PC-9 (cell line): Measurements from ENCODE around the gene POU5F1. TPM values are rescaled to one million over a fixed set of nuclear protein-coding genes. Genes with fewer than 3 reads are reported as not detected.
A peak's percentile ranks its signal among the peaks of the same experiment; 100 is the strongest.
"Not testable (repeated sequence)": the region's sequence is repeated elsewhere in the genome, so short reads cannot be mapped to it uniquely, and the experiment has no call there.

Source experiments
- BruUV-seq: library from RNA; stranded (reverse); fragments of 400-500 nt; replicated peaks from 2 replicates; lab custom pipeline; 2021; lab: Mats Ljungman, UMichigan
- CTCF ChIA-PET: fragments of 300-600 bp; sonication (Branson Sonifier 250); formaldehyde crosslinking; loops from one replicate; lab custom pipeline; 2022; ENCODE audit warnings: antibody characterized with exemption; lab: Charles Lee
- POLR2A ChIA-PET: fragments of 300-600 bp; sonication (Branson Sonifier 250); formaldehyde crosslinking; loops from one replicate; lab custom pipeline; 2022; ENCODE audit warnings: antibody characterized with exemption; ENCODE audit not compliant: unreplicated experiment; lab: Charles Lee
- DNase-seq, 2 experiments: peaks; one replicate each; pipeline versions ENCODE4 v3.0.0 to v3.0.0-alpha.2; 2015 to 2022; ENCODE audit warnings: mixed read lengths in 1 of 2
- H2AFZ ChIP-seq: fragments of 200-600 bp; sonication (generic); 2 replicates; pipeline ENCODE4 v1.8.1; 2017; ENCODE audit warnings: antibody characterized with exemption
- H3F3A ChIP-seq: fragments of 200-600 bp; sonication (generic); 2 replicates; pipeline ENCODE4 v1.8.1; 2017; ENCODE audit warnings: antibody characterized with exemption, mild to moderate bottlenecking, low read depth; ENCODE audit not compliant: insufficient read depth
- H3K27ac ChIP-seq: fragments of 200-600 bp; sonication (generic); 2 replicates; pipeline ENCODE4 v1.6.1; 2016; ENCODE audit warnings: mixed run types
- H3K27me3 ChIP-seq: fragments of 200-600 bp; sonication (generic); 2 replicates; pipeline ENCODE4 v1.6.1; 2016; ENCODE audit warnings: low read depth, mixed run types; ENCODE audit not compliant: insufficient read depth
- H3K36me3 ChIP-seq: fragments of 200-600 bp; sonication (generic); 2 replicates; pipeline ENCODE4 v1.6.1; 2016; ENCODE audit warnings: low read depth, mixed run types
- H3K4me1 ChIP-seq: fragments of 200-600 bp; sonication (generic); replicated peaks from 2 replicates; pipeline ENCODE4 v1.6.1; 2016; ENCODE audit warnings: mixed run types; ENCODE audit not compliant: insufficient read depth
- H3K4me2 ChIP-seq: fragments of 200-600 bp; sonication (generic); 2 replicates; pipeline ENCODE4 v1.6.1; 2017; ENCODE audit warnings: mixed run types
- H3K4me3 ChIP-seq: fragments of 200-600 bp; sonication (generic); 2 replicates; pipeline ENCODE4 v1.6.1; 2016; ENCODE audit warnings: mixed run types
- H3K79me2 ChIP-seq: fragments of 200-600 bp; sonication (generic); 2 replicates; pipeline ENCODE4 v1.6.1; 2017; ENCODE audit warnings: low read depth, mixed run types
- H3K9me2 ChIP-seq: fragments of 200-600 bp; sonication (generic); 2 replicates; pipeline ENCODE4 v1.8.1; 2017; ENCODE audit warnings: mild to moderate bottlenecking; ENCODE audit not compliant: insufficient read depth
- H3K9me3 ChIP-seq: fragments of 200-600 bp; sonication (generic); 2 replicates; pipeline ENCODE4 v1.8.1; 2016; ENCODE audit warnings: low read depth; ENCODE audit not compliant: insufficient read depth
- H4K20me1 ChIP-seq: fragments of 200-600 bp; sonication (generic); 2 replicates; pipeline ENCODE4 v1.8.1; 2017; ENCODE audit not compliant: insufficient read depth
- CTCF ChIP-seq: fragments of 200-600 bp; sonication (generic); conservative IDR thresholded peaks from 2 replicates; pipeline ENCODE4 v1.6.1; 2017; ENCODE audit warnings: mixed run types, antibody characterized with exemption, mild to moderate bottlenecking, moderate library complexity
- EZH2 ChIP-seq: fragments of 200-600 bp; sonication (generic); IDR thresholded peaks from 2 replicates; pipeline ENCODE4 v1.8.0; 2017; ENCODE audit warnings: antibody characterized with exemption, low read depth
- intact Hi-C: fragments of 100-400 bp; cut with micrococcal nuclease; formaldehyde crosslinking; loops from one replicate; pipeline ENCODE4 v1.10.0; 2022; ENCODE audit not compliant: unreplicated experiment
- total RNA-seq: library from RNA; stranded (reverse); gene quantifications from 2 replicates; pipeline ENCODE4 v1.2.3, GENCODE V29; 2021

Gene POU5F1
- total RNA-seq, 1 experiment from 2014 or later: 1.4 TPM

GRCh38 chr6:31190488-31190887 lies 20.0 kb upstream of the POU5F1 start:
- intact Hi-C loops: loop anchor here (5.0 kb wide), 2 partner anchors 363 to 708 kb away; no protein-coding TSS in a partner anchor
- no peak overlapping the region for H3K4me2 ChIP-seq
- no TSS peak for BruUV-seq
- no peaks in the 10 kb centered on the region for H3K27me3 ChIP-seq
- peaks cover 16% of the 10 kb centered on the region; the same call in 1 of the 2 replicates for H3F3A ChIP-seq
- peaks cover 7% of the 10 kb centered on the region; the same call in 1 of the 2 replicates for H3K4me1 ChIP-seq
- H2AFZ ChIP-seq: no peak overlapping the region
- H3K9me2 ChIP-seq: no peaks in the 10 kb centered on the region
- no peaks in the 10 kb centered on the region for H3K36me3 ChIP-seq
- TF ChIP-seq EZH2 (no peak), CTCF (no peak)
- ChIA-PET POLR2A (no interaction called here), CTCF (no interaction called here)
- no peak overlapping the region for H3K27ac ChIP-seq
- DNase-seq: no peak
- no peaks in the 10 kb centered on the region for H3K9me3 ChIP-seq
- H3K79me2 ChIP-seq: no peaks in the 10 kb centered on the region
- no peak overlapping the region for H3K4me3 ChIP-seq
- no peaks in the 10 kb centered on the region for H4K20me1 ChIP-seq

- H3K9me3 ChIP-seq, BruUV-seq, H3K27ac ChIP-seq, H3K79me2 ChIP-seq, H3K4me2 ChIP-seq, intact Hi-C loops, H3K36me3 ChIP-seq, H4K20me1 ChIP-seq, H3K4me3 ChIP-seq, H3K9me2 ChIP-seq, CTCF ChIA-PET, H3K4me1 ChIP-seq, DNase-seq, H3K27me3 ChIP-seq, H2AFZ ChIP-seq: not testable (repeated sequence)
- POLR2A ChIA-PET: interaction anchor here (0.6 kb wide), 1 partner anchor 73 kb away, joined by 4 read pairs; no protein-coding TSS in a partner anchor
- H3F3A ChIP-seq: peaks cover 16% of the 10 kb centered on the region; the same call in 1 of the 2 replicates
Measured at GRCh38 chr6:31189223-31189622, 18.7 kb upstream of the POU5F1 start.

GRCh38 chr6:31187780-31188194 lies 17.3 kb upstream of the POU5F1 start:
- H4K20me1 ChIP-seq: no peaks in the 10 kb centered on the region
- no peaks in the 10 kb centered on the region for H3K27me3 ChIP-seq
- H3K27ac ChIP-seq: no peak overlapping the region
- peaks cover 7% of the 10 kb centered on the region; the same call in 1 of the 2 replicates for H3K4me1 ChIP-seq
- DNase-seq: peak in 1 of 2 experiments; percentile 84
- no peak for TF ChIP-seq EZH2
- no peak for TF ChIP-seq CTCF
- no peak overlapping the region for H3K4me3 ChIP-seq
- no peaks in the 10 kb centered on the region for H3K9me3 ChIP-seq
- ChIA-PET POLR2A (no interaction called here), CTCF (interaction anchor here (1.0 kb wide), 1 partner anchor 49 kb away, joined by 4 read pairs; the partner anchor contains the start of gene PSORS1C2)
- H3K4me2 ChIP-seq: 0 out of 2 replicates have a peak overlapping the region, but pooled peaks have one; percentile 20
- no peaks in the 10 kb centered on the region for H3K9me2 ChIP-seq
- BruUV-seq: no TSS peak
- H3K79me2 ChIP-seq: no peaks in the 10 kb centered on the region
- H3F3A ChIP-seq: peaks cover 9% of the 10 kb centered on the region; the same call in 1 of the 2 replicates
- H3K36me3 ChIP-seq: no peaks in the 10 kb centered on the region
- intact Hi-C loops: no loop called here
- H2AFZ ChIP-seq: 0 out of 2 replicates have a peak overlapping the region, but pooled peaks have one; percentile 12
